Esophagus squamous epithelium (tissue), 5 donors: ENCODE results near the gene ARL4C. TPM values are rescaled to one million over a fixed set of nuclear protein-coding genes. Genes with fewer than 3 reads are reported as not detected.

Experiments used
- DNase-seq: peaks from one replicate; lab custom pipeline; 2025; lab: John Stamatoyannopoulos, UW
- H3K27ac ChIP-seq, 4 donors: fragments of 200-600 bp; sonication (generic); one replicate each; pipeline ENCODE4 v1.5.1; 2016 to 2019; ENCODE audit warnings: mild to moderate bottlenecking in 1 of 4
- H3K27me3 ChIP-seq, 4 donors: fragments of 200-600 bp; sonication (generic); 1 replicate in 3 of 4; 2 replicates in 1 of 4; pipeline versions ENCODE4 v1.5.1 to v1.6.0; 2017 to 2021; ENCODE audit warnings: antibody characterized with exemption in 1 of 4
- H3K36me3 ChIP-seq, 3 donors: fragments of 200-600 bp; sonication (generic); one replicate each; pipeline ENCODE4 v1.5.1; 2016 to 2019
- H3K4me1 ChIP-seq, 3 donors: fragments of 200-600 bp; sonication (generic); one replicate each; pipeline ENCODE4 v1.5.1; 2017 to 2019
- H3K4me3 ChIP-seq, 4 donors: fragments of 200-600 bp; sonication (generic); 1 replicate in 3 of 4; 2 replicates in 1 of 4; pipeline ENCODE4 v1.5.1; 2016 to 2019; ENCODE audit warnings: mild to moderate bottlenecking in 2 of 4, moderate library complexity in 1 of 4
- H3K9me3 ChIP-seq, 3 donors: fragments of 200-600 bp; sonication (generic); one replicate each; pipeline ENCODE4 v1.5.1; 2016 to 2019
- POLR2A ChIP-seq, 4 donors: fragments of 450-650 bp; IDR thresholded peaks; one replicate each; pipeline ENCODE4 v1.6.1; 2017; ENCODE audit warnings: antibody characterized with exemption in 4 of 4, mild to moderate bottlenecking in 4 of 4, moderate library complexity in 3 of 4
- WGBS, 2 donors: methylation state at CpG; one replicate each; pipeline ENCODE4 v1.1.5; 2018; 5-methylcytosine and 5-hydroxymethylcytosine counted together
- intact Hi-C: fragments of 100-400 bp; cut with DNase I; formaldehyde crosslinking; loops from one replicate; pipeline ENCODE4 v1.15.0; 2022
- total RNA-seq, 4 donors: library from RNA; depleted of rRNA; stranded (reverse); fragments of >200 nt; gene quantifications; one replicate each; pipeline ENCODE4 v1.1.0, GENCODE V29; 2016
- TF ChIP-seq, protein P1 (sequence below), 6 experiments: fragments of 450-650 bp in 4 of 6; fragments of 200-600 bp in 2 of 6; sonication (generic) in 2 of 6; IDR thresholded peaks; one replicate each; pipeline ENCODE4 v1.5.1; 2016 to 2019; ENCODE audit warnings: antibody characterized with exemption in 6 of 6, mild to moderate bottlenecking in 4 of 6, moderate library complexity in 4 of 6
- donor health status: DM: yes; HTN: yes; CAD: no.

Gene ARL4C
- total RNA-seq, 4 donors from 2014 or later: 11.2 to 27.1 (median 20.0) TPM

DNA sequence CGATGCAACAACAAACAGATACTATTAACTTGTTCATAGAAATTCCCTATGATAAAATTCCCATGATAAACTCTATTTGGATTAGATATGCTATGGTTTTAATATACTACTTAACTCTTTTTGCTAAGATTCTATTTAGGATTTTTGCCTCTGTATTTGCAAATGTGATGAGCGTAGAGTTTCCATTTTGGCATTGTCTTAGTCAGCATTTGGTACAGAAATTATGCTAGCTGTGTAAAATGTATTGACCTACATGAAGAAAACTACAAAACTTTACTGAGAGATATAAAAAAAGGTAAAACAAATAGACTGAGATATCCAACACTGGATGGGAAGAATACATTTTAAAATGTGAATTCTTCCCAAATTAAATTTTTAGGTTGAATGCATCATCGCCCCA, 29.8 kb upstream of the ARL4C start:
- no peak overlapping the region for H3K4me3 ChIP-seq
- DNase-seq: no peak
- no peaks in the 10 kb centered on the region for H3K4me1 ChIP-seq
- H3K27ac ChIP-seq: no peak overlapping the region
- peaks cover 0 to 10% (median 0%) of the 10 kb centered on the region in 4 donors for H3K27me3 ChIP-seq
- intact Hi-C loops: no loop called here
- H3K9me3 ChIP-seq: peaks cover 0 to 10% (median 8%) of the 10 kb centered on the region in 3 donors
- TF ChIP-seq POLR2A (IDR thresholded peaks at IDR 0.05): no peak
- TF ChIP-seq, protein P1, sequence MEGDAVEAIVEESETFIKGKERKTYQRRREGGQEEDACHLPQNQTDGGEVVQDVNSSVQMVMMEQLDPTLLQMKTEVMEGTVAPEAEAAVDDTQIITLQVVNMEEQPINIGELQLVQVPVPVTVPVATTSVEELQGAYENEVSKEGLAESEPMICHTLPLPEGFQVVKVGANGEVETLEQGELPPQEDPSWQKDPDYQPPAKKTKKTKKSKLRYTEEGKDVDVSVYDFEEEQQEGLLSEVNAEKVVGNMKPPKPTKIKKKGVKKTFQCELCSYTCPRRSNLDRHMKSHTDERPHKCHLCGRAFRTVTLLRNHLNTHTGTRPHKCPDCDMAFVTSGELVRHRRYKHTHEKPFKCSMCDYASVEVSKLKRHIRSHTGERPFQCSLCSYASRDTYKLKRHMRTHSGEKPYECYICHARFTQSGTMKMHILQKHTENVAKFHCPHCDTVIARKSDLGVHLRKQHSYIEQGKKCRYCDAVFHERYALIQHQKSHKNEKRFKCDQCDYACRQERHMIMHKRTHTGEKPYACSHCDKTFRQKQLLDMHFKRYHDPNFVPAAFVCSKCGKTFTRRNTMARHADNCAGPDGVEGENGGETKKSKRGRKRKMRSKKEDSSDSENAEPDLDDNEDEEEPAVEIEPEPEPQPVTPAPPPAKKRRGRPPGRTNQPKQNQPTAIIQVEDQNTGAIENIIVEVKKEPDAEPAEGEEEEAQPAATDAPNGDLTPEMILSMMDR (IDR thresholded peaks at IDR 0.05): no peak
- WGBS, 2 donors: 92 to 96% methylated on average over 3 of the region's 3 CpGs
- H3K36me3 ChIP-seq: no peaks in the 10 kb centered on the region

DNA sequence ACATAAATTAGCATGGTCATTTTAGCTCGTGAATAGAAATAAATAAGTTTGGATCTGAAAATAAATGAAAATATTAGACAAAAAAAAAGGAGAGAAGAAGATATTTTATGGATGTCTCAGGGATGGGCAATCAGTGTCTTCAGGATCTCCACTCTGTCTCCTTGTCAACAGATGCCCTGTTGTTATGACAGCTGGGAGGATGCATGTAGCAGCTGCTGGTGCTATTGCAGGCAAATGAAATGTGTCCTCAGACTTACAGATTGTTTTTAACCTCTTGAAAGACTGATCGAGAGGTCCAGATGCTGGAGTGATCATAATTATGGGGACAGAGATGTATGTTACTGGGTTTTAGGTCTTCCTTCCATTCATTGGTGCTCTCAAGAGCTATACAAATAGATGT, 24.7 kb upstream of the ARL4C start:
- TF ChIP-seq POLR2A (IDR thresholded peaks at IDR 0.05): no peak
- TF ChIP-seq, protein P1 (IDR thresholded peaks at IDR 0.05): no peak
- no peaks in the 10 kb centered on the region for H3K4me1 ChIP-seq
- 78 to 86% methylated on average over 2 of the region's 2 CpGs for WGBS, 2 donors
- H3K4me3 ChIP-seq: no peak overlapping the region
- no peaks in the 10 kb centered on the region for H3K27me3 ChIP-seq
- peaks cover 0 to 10% (median 8%) of the 10 kb centered on the region in 3 donors for H3K9me3 ChIP-seq
- H3K27ac ChIP-seq: no peak overlapping the region
- intact Hi-C loops: no loop called here
- H3K36me3 ChIP-seq: no peaks in the 10 kb centered on the region
- no peak for DNase-seq

DNA sequence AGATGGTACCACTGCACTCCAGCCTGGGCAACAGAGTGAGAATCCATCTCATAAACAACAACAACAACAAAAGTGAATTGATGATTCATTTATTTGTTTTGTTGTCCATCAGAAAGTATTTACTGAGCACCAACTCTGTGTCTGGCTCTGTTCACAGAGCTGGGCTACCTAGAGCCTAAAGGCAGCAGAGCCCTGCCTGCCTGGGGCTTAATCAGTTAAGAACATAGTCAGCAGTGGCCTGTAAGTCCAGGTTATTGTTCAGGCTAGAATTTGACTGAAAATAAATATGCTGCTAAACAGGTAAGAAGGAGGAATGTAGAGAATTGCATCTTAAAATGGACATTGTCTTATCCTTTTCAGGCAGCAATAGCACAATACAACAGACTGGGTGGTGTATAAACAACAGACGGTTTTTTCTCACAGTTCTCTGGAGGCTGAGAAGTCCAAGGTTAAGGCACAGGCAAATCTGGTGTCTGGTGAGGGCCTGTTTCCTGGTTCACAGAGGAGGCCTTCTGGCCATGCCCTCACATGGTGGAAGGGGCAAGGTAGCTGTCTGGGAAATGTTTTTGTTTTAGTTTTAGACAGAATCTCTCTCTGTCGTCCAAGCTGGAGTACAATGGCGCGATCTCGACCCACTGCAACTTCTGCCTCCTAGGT, 22.2 kb upstream of the ARL4C start:
- H3K9me3 ChIP-seq: no peaks in the 10 kb centered on the region
- H3K4me3 ChIP-seq: no peak overlapping the region
- no peak overlapping the region for H3K27ac ChIP-seq
- no peaks in the 10 kb centered on the region for H3K36me3 ChIP-seq
- WGBS, 2 donors: 79 to 91% methylated on average over 5 of the region's 5 CpGs
- H3K27me3 ChIP-seq: peaks cover 0 to 8% (median 0%) of the 10 kb centered on the region in 4 donors
- intact Hi-C loops: no loop called here
- no peak for DNase-seq
- H3K4me1 ChIP-seq: no peaks in the 10 kb centered on the region
- no peak for TF ChIP-seq POLR2A (IDR thresholded peaks at IDR 0.05)
- TF ChIP-seq, protein P1 (IDR thresholded peaks at IDR 0.05): no peak

DNA sequence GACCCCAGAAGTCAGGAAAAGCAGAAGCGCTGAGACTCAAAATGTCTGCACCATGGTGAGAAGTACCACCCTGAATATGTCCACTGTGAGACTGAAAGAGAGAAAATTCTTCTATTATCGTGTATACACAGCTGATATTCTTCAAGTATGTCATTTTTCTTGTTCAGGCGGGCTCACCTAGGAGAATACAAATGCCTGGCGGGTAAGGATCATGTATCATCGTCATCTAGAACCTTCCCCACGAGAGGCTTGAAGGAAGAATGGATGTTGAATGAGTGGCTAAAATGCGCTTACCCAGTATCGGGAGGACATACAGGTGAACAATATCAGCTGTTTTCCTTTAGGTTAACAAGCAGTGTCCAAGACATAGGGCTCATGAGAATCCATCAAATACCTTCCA, 21.1 kb upstream of the ARL4C start:
- DNase-seq: no peak
- H3K36me3 ChIP-seq: no peaks in the 10 kb centered on the region
- 64 to 69% methylated on average over 8 of the region's 8 CpGs for WGBS, 2 donors
- peaks cover 0 to 8% (median 0%) of the 10 kb centered on the region in 4 donors for H3K27me3 ChIP-seq
- no peaks in the 10 kb centered on the region for H3K4me1 ChIP-seq
- no peak overlapping the region for H3K4me3 ChIP-seq
- TF ChIP-seq POLR2A (IDR thresholded peaks at IDR 0.05): no peak
- TF ChIP-seq, protein P1 (IDR thresholded peaks at IDR 0.05): no peak
- no peak overlapping the region for H3K27ac ChIP-seq
- H3K9me3 ChIP-seq: no peaks in the 10 kb centered on the region
- intact Hi-C loops: no loop called here

DNA sequence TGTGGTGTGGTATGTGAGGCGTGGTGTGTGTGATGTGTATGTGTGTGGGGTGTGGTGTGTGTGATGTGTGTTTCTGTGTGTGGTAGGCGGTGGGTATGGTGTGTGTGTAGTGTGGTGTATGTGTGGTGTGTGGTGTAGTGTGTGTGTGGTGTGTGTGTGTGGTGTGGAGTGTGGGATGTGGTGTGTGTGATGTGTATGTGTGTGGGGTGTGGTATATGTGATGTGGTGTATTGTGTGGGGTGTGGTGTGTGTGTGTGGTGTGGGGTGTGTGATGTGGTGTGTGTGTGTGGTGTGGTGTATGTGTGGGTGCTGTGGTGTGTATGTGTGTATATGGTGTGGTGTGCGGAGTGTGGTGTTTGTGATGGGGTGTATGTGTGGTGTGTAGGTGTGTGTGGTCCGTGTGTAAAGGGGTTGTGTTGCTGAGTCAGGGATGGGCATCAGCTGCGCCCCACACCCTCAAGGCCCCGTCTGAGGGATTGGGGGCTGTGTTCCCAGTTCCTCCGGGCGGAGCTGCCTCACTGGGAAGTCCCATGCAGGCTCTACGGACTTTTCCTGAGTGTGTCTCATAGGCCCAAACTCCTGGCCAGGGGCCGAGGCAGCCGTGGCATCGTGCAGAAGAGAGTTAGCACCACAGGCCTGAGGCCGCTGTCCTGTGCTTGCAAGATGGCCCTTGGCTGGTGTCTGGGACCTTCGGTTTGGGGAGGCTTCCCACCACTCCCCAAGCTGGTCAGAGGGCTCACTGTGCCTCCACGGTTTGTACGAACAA, 18.2 kb upstream of the ARL4C start:
- WGBS, 2 donors: 86 to 88% methylated on average over 5 to 8 of the region's 16 CpGs
- TF ChIP-seq, protein P1 (IDR thresholded peaks at IDR 0.05): no peak
- no peak for TF ChIP-seq POLR2A (IDR thresholded peaks at IDR 0.05)
- no peak for DNase-seq
- no peaks in the 10 kb centered on the region for H3K4me1 ChIP-seq
- H3K4me3 ChIP-seq: no peak overlapping the region
- intact Hi-C loops: no loop called here
- no peaks in the 10 kb centered on the region for H3K36me3 ChIP-seq
- no peaks in the 10 kb centered on the region for H3K9me3 ChIP-seq
- H3K27ac ChIP-seq: no peak overlapping the region
- peaks cover 0 to 8% (median 0%) of the 10 kb centered on the region in 4 donors for H3K27me3 ChIP-seq
